ENCODE results near the gene NUDT8.
"Not testable (repeated sequence)": the region's sequence is repeated elsewhere in the genome, so short reads cannot be mapped to it uniquely, and the experiment has no call there.

Gene NUDT8

GRCh38 chr11:67626970-67627369 lies 2.8 kb downstream of the NUDT8 start:
- peak overlapping the region; percentile 96; the same call in 1 of the 2 replicates for H3K27ac ChIP-seq
- no peak for TF ChIP-seq CTCF (conservative IDR thresholded peaks at IDR 0.05)

GRCh38 chr11:67626131-67626833 lies 3.5 kb downstream of the NUDT8 start:
- not testable (repeated sequence) for H3K27ac ChIP-seq

GRCh38 chr11:67623795-67624194 lies 5.9 kb downstream of the NUDT8 start:
- not testable (repeated sequence) for H3K27ac ChIP-seq

GRCh38 chr11:67622905-67623304 lies 6.8 kb downstream of the NUDT8 start:
- not testable (repeated sequence) for H3K27ac ChIP-seq

GRCh38 chr11:67621928-67622327 lies 7.8 kb downstream of the NUDT8 start:
- H3K27ac ChIP-seq = not testable (repeated sequence)

GRCh38 chr11:67620621-67621020 lies 9.1 kb downstream of the NUDT8 start:
- H3K27ac ChIP-seq = not testable (repeated sequence)

- not testable (repeated sequence) for H3K27ac ChIP-seq
Measured at GRCh38 chr11:67619683-67620618, 9.8 kb downstream of the NUDT8 start.

- H3K27ac ChIP-seq = not testable (repeated sequence)
Measured at GRCh38 chr11:67618901-67619659, 10.7 kb downstream of the NUDT8 start.

- TF ChIP-seq CTCF (conservative IDR thresholded peaks at IDR 0.05) = no peak
- H3K27ac ChIP-seq = no peak overlapping the region
Measured at GRCh38 chr11:67617243-67617953, 12.3 kb downstream of the NUDT8 start.

GRCh38 chr11:67616431-67617242 lies 13.1 kb downstream of the NUDT8 start:
- H3K27ac ChIP-seq = no peak overlapping the region

More at GRCh38 chr11:67616431-67617242, 13.1 kb downstream of the NUDT8 start:
- no peak for TF ChIP-seq CTCF (conservative IDR thresholded peaks at IDR 0.05)

All from VCaP (cell line).